ENCODE data around the gene KCNJ3.
"Not testable (repeated sequence)": the region's sequence is repeated elsewhere in the genome, so short reads cannot be mapped to it uniquely, and the experiment has no call there.

KCNJ3 gene

DNA sequence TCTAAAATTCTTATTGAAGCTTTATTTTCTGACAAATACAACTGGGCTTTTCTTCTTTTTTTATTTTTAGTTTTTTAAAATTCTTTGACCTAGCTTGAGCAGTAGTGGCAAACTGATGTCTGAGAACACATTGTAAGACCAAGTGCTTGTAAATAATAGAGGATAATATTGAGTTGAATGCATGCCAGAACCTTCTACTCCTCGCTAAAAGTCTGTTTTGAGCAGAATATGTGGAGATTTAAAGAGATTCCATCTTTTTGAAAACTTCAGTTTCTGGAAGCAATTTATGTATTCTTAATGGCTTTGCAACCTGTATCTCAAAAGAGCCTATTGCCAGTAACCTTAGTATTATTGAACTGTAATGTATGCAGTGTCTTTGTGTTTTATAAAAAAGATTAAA is 148.3 kb downstream of the KCNJ3 start:
- DNase-seq (ENCODE audit: low spot score): no peak

DNA sequence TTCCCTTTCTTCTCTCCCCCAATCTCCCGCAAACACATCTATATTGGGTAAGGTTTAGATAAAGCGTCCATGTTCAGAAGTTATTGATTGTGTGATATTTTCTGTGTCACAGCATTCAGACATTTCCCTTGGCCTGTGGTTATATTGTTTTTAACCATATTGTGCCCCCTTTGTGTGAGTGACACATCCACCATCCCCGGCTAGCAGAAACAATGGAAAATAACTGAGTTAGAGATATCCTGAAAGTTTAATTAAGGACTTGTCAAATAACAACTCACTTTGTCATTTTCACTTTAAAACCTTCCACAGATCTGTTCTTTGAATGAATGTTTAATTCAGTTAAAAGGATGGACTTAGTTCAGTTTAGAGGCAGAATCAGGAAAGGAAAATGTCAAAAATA is 151.0 kb downstream of the KCNJ3 start:
- DNase-seq (ENCODE audit: low spot score): no peak

DNA sequence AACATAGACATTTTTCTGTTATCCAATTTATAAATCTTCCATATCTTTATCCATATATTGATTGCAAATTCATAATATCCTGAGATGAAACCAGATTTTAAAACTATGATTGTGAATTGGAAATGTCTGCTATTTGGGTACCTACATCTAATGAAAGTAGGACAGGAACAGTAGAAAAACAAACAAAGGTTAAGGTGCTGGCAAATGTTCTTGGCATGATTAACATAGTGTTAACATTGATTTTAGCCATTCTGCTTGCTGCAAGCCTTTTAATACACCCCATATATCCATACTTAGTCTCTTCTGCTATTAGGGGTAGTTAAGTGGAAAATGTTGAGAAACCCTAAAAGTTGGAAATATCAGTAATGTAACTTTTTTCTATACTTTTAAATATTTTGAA is 152.0 kb downstream of the KCNJ3 start:
- DNase-seq (ENCODE audit: low spot score): no peak

DNA sequence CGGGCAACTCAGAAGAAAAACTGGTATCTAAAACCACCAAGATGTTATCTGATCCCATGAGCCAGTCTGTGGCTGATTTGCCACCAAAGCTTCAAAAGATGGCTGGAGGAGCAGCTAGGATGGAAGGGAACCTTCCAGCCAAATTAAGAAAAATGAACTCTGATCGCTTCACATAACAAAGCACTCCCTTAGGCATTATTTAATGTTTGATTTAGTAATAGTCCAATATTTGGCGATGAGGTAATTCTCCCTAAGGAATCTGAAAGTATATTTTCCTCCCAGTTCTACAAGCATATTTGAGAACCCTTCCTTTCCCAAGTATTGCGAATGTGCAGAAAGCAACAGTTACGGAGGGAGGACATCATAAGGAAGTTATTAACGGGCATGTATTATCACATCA is 156.6 kb downstream of the KCNJ3 start:
- DNase-seq (ENCODE audit: low spot score): no peak

DNA sequence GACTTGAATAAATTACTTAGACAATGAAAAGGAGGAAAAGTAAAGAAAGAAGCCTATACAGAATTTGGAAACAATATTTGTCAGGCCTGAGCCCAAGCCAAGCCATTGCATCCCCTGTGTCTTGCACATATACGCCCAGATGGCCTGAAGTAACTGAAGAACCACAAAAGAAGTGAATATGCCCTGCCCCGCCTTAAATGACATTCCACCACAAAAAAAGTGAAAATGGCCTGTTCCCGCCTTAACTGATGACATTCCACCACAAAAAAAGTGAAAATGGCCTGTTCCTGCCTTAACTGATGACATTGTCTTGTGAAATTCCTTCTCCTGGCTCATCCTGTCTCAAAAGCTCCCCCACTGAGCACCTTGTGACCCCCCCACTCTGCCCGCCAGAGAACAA is 168.7 kb downstream of the KCNJ3 start:
- not testable (repeated sequence) for DNase-seq (ENCODE audit: low spot score)

DNA sequence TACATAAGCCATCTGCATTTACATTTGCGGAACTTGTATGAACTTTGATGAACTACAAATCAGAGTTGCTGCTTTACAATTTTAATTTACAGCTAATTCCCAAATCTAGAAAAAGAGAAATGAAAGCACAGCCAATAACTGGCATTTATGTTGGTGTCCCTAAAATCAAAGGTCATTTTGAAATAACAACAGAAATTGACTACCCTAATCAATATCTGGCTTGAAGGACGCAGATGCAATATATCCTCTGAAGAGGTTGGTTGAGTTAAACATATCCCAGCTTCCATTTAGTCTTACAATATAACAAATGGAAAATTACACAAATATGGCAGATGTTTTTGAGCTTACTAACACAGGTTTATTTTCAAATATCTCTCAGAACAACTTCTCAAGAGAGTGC is 177.5 kb downstream of the KCNJ3 start:
- DNase-seq (ENCODE audit: low spot score): no peak

DNA sequence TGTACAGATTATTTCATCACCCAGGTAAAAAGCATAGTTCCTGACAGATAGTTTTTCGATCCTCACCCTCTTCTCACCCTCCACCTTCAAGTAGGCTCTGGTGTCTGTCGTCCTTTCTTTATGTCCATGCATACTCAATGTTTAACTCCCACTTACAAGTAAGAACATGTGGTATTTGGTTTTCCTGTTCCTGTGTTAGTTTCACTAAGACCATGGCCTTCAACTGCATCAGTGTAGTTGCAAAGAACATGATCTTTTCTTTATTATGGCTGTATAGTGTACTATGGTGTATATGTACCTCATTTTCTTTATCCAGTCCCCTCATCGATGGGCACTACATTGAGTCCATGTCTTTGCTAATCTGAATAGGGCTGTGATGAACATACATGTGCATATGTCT is 184.2 kb downstream of the KCNJ3 start:
- no peak for DNase-seq (ENCODE audit: low spot score)

DNA sequence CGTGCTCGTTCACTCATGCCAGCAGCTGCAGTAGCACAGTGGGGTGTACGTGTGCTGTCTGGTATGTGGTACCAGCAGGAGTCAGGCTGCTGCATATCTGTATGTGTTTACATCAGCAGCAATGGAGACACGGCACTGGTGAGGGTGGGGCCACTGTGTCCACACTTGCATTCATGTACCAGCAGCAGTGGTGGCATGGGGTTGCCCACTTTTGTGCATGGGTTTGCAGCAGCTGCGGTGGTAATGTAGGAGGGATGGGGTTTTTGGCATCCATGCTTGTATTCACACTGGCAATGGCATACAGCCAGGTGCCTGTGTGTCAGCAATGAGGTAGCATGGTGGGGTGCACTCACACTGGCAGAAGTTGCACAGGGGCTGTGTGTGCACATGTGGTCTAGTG is 187.8 kb downstream of the KCNJ3 start:
- no peak for DNase-seq (ENCODE audit: low spot score)

DNA sequence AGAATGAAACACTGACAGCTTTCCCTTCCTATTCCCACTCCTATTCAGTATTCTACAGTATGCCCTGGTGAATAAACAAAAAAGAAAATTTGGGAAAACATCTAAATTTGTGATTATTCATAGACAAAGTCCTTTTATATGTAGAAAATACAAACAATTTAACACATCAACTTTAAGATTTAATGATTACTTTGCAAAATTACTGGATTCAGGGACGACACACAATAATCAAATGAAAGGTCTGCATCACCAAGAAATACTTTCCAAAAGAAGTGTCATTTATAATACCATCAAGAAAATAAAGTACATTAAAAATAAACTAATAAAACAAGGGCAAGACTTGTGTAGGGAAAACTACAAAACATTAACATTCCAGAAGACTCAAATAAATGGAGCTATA is 199.8 kb downstream of the KCNJ3 start:
- DNase-seq (ENCODE audit: low spot score): no peak

DNA sequence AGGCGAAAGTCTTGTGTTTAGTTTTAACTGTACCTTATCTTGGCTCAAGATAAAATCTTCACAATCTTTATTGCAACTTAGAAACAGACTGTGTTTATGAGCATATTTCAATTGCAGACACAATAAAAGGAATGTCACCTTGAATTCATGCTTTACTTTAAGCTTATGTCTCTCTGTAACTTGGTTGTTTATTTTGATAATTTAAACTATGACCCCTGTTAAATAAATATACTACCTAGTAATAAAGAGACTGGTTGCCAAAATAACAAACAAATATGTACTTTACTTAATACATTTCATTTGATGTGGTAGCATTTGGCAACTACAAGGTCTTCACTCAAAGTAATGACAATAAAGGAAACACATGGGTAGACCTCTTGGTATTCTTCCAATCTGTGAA is 202.6 kb downstream of the KCNJ3 start:
- no peak for DNase-seq (ENCODE audit: low spot score)

Data from iPS-NIHi11 (cell line).